K562 (cell line): ENCODE measurements around the gene EZH1. TPM values are rescaled to one million over a fixed set of nuclear protein-coding genes. Genes with fewer than 3 reads are reported as not detected.

ENCODE experiments used
- ATF2 ChIP-seq: sonication (generic); formaldehyde crosslinking; IDR thresholded peaks from 2 replicates; pipeline ENCODE4 v1.8.1; 2022; ENCODE audit warnings: missing genetic modification reagents
- BMI1 ChIP-seq: fragments of 150-350 bp; IDR thresholded peaks from 2 replicates; pipeline ENCODE4 v1.6.1; 2014; ENCODE audit warnings: low read length
- CREBBP ChIP-seq: IDR thresholded peaks from one replicate; pipeline ENCODE4 v1.6.1; 2012; ENCODE audit warnings: low read depth, mild to moderate bottlenecking, control low read depth, inconsistent platforms, low read length
- E2F6 ChIP-seq, 2 experiments: IDR thresholded peaks; 2 replicates each; pipeline ENCODE4 v1.6.1; 2011; ENCODE audit warnings: borderline replicate concordance in 1 of 2, control low read depth in 1 of 2, low read depth in 1 of 2, low read length in 1 of 2, mild to moderate bottlenecking in 1 of 2, mixed read lengths in 1 of 2, moderate library complexity in 1 of 2; ENCODE audit not compliant: insufficient read depth in 1 of 2, insufficient read length in 1 of 2, poor library complexity in 1 of 2, severe bottlenecking in 1 of 2; ENCODE audit errors: extremely low read depth in 1 of 2
- FOXK2 ChIP-seq, 2 experiments: fragments of 450-650 bp; IDR thresholded peaks in 1 of 2; conservative IDR thresholded peaks in 1 of 2; 2 replicates each; pipeline ENCODE4 v1.6.1; 2016; ENCODE audit warnings: low read depth in 2 of 2, mild to moderate bottlenecking in 1 of 2
- GATAD2A ChIP-seq: fragments of 450-650 bp; IDR thresholded peaks from 2 replicates; pipeline ENCODE4 v1.6.1; 2017
- HLTF ChIP-seq: fragments of 450-650 bp; IDR thresholded peaks from 2 replicates; pipeline ENCODE4 v1.6.1; 2016
- KDM2B ChIP-seq: fragments of 250-450 bp; sonication (Bioruptor Pico); IDR thresholded peaks from 2 replicates; pipeline ENCODE4 v1.8.0; 2021; ENCODE audit warnings: mild to moderate bottlenecking, moderate library complexity
- KDM4B ChIP-seq, 2 experiments: fragments of 450-650 bp in 1 of 2; sonication (generic) in 1 of 2; IDR thresholded peaks; 2 replicates each; pipeline ENCODE4 v1.6.1; 2016 to 2017; ENCODE audit warnings: borderline replicate concordance in 2 of 2, antibody characterized with exemption in 1 of 2, low read depth in 1 of 2, mild to moderate bottlenecking in 1 of 2
- NR3C1 ChIP-seq: sonication (generic); formaldehyde crosslinking; IDR thresholded peaks from 2 replicates; pipeline ENCODE4 v1.8.1; 2022; ENCODE audit warnings: missing genetic modification reagents
- OTX1 ChIP-seq: fragments of 450-650 bp; formaldehyde crosslinking; IDR thresholded peaks from 2 replicates; pipeline ENCODE4 v1.4.0; 2022; ENCODE audit warnings: mild to moderate bottlenecking
- PCBP1 ChIP-seq: fragments of 200-400 bp; formaldehyde crosslinking; IDR thresholded peaks from 2 replicates; pipeline ENCODE4 v1.6.1; 2018; ENCODE audit warnings: mild to moderate bottlenecking, low read depth, low read length; ENCODE audit not compliant: poor library complexity, severe bottlenecking
- RBM22 ChIP-seq: fragments of 200-400 bp; formaldehyde crosslinking; IDR thresholded peaks from 2 replicates; pipeline ENCODE4 v1.6.1; 2018; ENCODE audit warnings: low read length, low read depth; ENCODE audit not compliant: poor library complexity, severe bottlenecking
- RBM34 ChIP-seq: fragments of 200-400 bp; formaldehyde crosslinking; IDR thresholded peaks from 2 replicates; pipeline ENCODE4 v1.6.1; 2018; ENCODE audit warnings: low read length, borderline replicate concordance; ENCODE audit not compliant: insufficient read depth
- RCOR1 ChIP-seq, 2 experiments: IDR thresholded peaks; 2 replicates each; pipeline ENCODE4 v1.6.1; 2012; ENCODE audit warnings: low read depth in 2 of 2, low read length in 2 of 2, borderline replicate concordance in 1 of 2, improper control_type of control experiment in 1 of 2
- SAP30 ChIP-seq: fragments of 200-600 bp; sonication (generic); IDR thresholded peaks from 2 replicates; pipeline ENCODE4 v1.6.1; 2012; ENCODE audit warnings: borderline replicate concordance, low read depth, mild to moderate bottlenecking, moderate library complexity, low read length, control low read depth, inconsistent platforms; ENCODE audit not compliant: insufficient read depth, poor library complexity, severe bottlenecking
- TAL1 ChIP-seq: fragments of 450-650 bp; IDR thresholded peaks from 2 replicates; pipeline ENCODE4 v1.6.1; 2016; ENCODE audit warnings: mild to moderate bottlenecking
- YY1 ChIP-seq, 3 experiments: IDR thresholded peaks; 2 replicates each; pipeline ENCODE4 v1.6.1; 2011; ENCODE audit warnings: low read length in 2 of 3, mild to moderate bottlenecking in 2 of 3, moderate library complexity in 2 of 3, borderline replicate concordance in 1 of 3, control low read depth in 1 of 3, low read depth in 1 of 3; ENCODE audit not compliant: insufficient read depth in 3 of 3, insufficient replicate concordance in 2 of 3, control insufficient read depth in 1 of 3, insufficient read length in 1 of 3; ENCODE audit errors: extremely low read depth in 1 of 3
- ZNF121 ChIP-seq: sonication (generic); formaldehyde crosslinking; conservative IDR thresholded peaks from 2 replicates; pipeline ENCODE4 v1.8.0; 2022; ENCODE audit warnings: missing genetic modification reagents
- ZNF165 ChIP-seq: fragments of 250-450 bp; sonication (Bioruptor Pico); IDR thresholded peaks from 2 replicates; pipeline ENCODE4 v1.4.0; 2020; ENCODE audit warnings: borderline replicate concordance
- ZNF3 ChIP-seq: fragments of 250-450 bp; sonication (Bioruptor Pico); IDR thresholded peaks from 2 replicates; pipeline ENCODE4 v1.5.0; 2021; ENCODE audit warnings: mild to moderate bottlenecking, moderate library complexity
- ZNF408 ChIP-seq: fragments of 250-450 bp; sonication (Bioruptor Pico); IDR thresholded peaks from 2 replicates; pipeline ENCODE4 v1.4.0; 2020; ENCODE audit warnings: low read depth, mild to moderate bottlenecking, moderate library complexity
- polyA plus RNA-seq, 8 experiments: library from polyadenylated mRNA; depleted of rRNA in 4 of 8; stranded (reverse) in 5 of 8; unstranded in 3 of 8; fragments of >200 nt; fragmentation: Nextera tagmentation in 2 of 8; fragmentation: Illumina TruSeq in 1 of 8; extraction: Ambion mirVana in 2 of 8; extraction: Trizol in 1 of 8; gene quantifications; 2 replicates each; pipeline versions ENCODE4 v1.2.1 to v1.2.3, GENCODE V29; 2011 to 2014; ENCODE audit warnings: inconsistent platforms in 1 of 8, missing spikeins in 1 of 8
- total RNA-seq, 7 experiments: library from RNA; depleted of rRNA in 6 of 7; stranded (reverse); fragments of >200 nt in 6 of 7; fragmentation: Illumina TruSeq in 2 of 7; extraction: Trizol in 2 of 7; gene quantifications; 2 replicates each; pipeline versions ENCODE4 v1.2.1 to v1.2.3, GENCODE V29; 2011 to 2021; ENCODE audit warnings: low replicate concordance in 1 of 7
- TF ChIP-seq, protein P1 (sequence below): fragments of 450-650 bp; formaldehyde crosslinking; IDR thresholded peaks from 2 replicates; pipeline ENCODE4 v1.4.0; 2020; ENCODE audit warnings: mild to moderate bottlenecking, moderate library complexity

The EZH1 gene
- total and polyA plus RNA-seq, 9 of the 15 experiments (the other 6 are each of a cell fraction or from before 2014, with no cell fraction given): 8.6 to 40.8 (median 22.9) TPM

GRCh38 chr17:42679492-42680330 lies 65.1 kb downstream of the EZH1 start (continued):
- TF ChIP-seq ZNF3 (CRISPR knock-in tag) (no peak), CREBBP (no peak), RCOR1 (IDR thresholded peaks at IDR 0.05; ENCODE audit: borderline replicate concordance in 1 of 2, low read depth in 2 of 2, low read length in 2 of 2) (no peak), ZNF121 (CRISPR knock-in tag) (0 out of 2 replicates have a peak, but pooled peaks have one; percentile 5), OTX1 (CRISPR knock-in tag) (no peak), BMI1 (no peak), GATAD2A (no peak), HLTF (no peak), SAP30 (no peak), ZNF408 (CRISPR knock-in tag) (no peak), PCBP1 (peak; percentile 66), RBM34 (0 out of 2 replicates have a peak, but pooled peaks have one; percentile 27), KDM2B (no peak), RBM22 (peak; percentile 55), ZNF165 (CRISPR knock-in tag) (peak; percentile 61; the same call in 1 of the 2 replicates), ATF2 (CRISPR knock-in tag) (peak; percentile 76; the same call in 1 of the 2 replicates), FOXK2 (conservative IDR thresholded peaks at IDR 0.05 in 1 of 2, IDR thresholded peaks at IDR 0.05 in 1 of 2; ENCODE audit: low read depth in 2 of 2) (no peak), NR3C1 (CRISPR knock-in tag) (peak; percentile 89), YY1 (IDR thresholded peaks at IDR 0.05; ENCODE audit: borderline replicate concordance in 1 of 3, control insufficient read depth in 1 of 3, extremely low read depth in 1 of 3, insufficient read depth in 3 of 3, insufficient read length in 1 of 3, insufficient replicate concordance in 2 of 3, low read depth in 1 of 3, low read length in 2 of 3) (peak in 2 of 3 experiments; percentile 49 to 75), KDM4B (IDR thresholded peaks at IDR 0.05; ENCODE audit: borderline replicate concordance in 2 of 2, low read depth in 1 of 2) (0 out of 4 replicates have a peak, but pooled peaks of 1 of the 2 experiments have one; percentile 45), TAL1 (no peak), E2F6 (IDR thresholded peaks at IDR 0.05; ENCODE audit: borderline replicate concordance in 1 of 2, extremely low read depth in 1 of 2, insufficient read depth in 1 of 2, insufficient read length in 1 of 2, low read depth in 1 of 2, low read length in 1 of 2, poor library complexity in 1 of 2, severe bottlenecking in 1 of 2) (peak; percentile 90 to 93)
- TF ChIP-seq, protein P1, sequence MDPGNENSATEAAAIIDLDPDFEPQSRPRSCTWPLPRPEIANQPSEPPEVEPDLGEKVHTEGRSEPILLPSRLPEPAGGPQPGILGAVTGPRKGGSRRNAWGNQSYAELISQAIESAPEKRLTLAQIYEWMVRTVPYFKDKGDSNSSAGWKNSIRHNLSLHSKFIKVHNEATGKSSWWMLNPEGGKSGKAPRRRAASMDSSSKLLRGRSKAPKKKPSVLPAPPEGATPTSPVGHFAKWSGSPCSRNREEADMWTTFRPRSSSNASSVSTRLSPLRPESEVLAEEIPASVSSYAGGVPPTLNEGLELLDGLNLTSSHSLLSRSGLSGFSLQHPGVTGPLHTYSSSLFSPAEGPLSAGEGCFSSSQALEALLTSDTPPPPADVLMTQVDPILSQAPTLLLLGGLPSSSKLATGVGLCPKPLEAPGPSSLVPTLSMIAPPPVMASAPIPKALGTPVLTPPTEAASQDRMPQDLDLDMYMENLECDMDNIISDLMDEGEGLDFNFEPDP: no peak
